ENCODE measurements around the gene PPP1R1C. TPM values are rescaled to one million over a fixed set of nuclear protein-coding genes. Genes with fewer than 3 reads are reported as not detected.

PPP1R1C gene
- total RNA-seq, 1 donor from 2014 or later, result 0.93 TPM

DNA sequence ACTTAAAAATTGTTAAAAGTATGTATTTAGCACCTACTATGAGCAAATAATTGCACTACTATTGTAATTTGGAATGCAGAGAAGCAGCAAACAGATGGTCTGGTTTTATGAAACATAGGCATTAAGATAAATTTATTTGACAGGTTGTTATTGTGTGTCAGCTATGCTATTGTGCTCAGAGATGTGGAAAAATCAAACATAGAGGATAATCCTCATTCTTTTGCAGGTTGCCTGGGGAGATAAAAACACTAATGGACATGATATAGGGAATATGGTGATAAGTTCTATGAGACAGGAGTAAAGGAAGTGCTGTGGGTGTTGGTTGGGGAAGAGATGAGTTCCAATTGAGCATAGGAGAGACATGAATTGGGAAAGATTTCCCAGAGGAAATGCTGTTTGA is 71.3 kb downstream of the PPP1R1C start:
- DNase-seq (ENCODE audit: extremely low read depth, low read depth, low spot score), result no peak

DNA sequence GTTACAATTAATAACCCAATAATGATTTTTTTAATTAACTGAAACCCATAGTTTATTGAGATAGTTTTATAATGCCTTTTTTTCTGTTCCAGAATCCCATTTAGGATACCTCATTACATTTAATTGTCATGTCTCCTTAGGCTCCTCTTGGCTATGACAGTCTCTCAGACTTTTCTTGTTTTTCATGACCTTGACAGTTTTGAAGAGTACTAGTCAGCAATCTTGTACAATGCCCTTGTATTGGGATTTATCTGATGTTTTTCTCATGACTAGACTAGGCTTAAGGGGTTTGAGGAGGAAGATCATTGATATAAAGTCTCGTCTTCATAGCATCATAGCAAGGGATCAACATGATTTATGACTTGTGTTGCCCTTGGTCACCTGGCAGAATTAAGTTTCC is 72.4 kb downstream of the PPP1R1C start:
- no peak for DNase-seq (ENCODE audit: extremely low read depth, low read depth, low spot score)

DNA sequence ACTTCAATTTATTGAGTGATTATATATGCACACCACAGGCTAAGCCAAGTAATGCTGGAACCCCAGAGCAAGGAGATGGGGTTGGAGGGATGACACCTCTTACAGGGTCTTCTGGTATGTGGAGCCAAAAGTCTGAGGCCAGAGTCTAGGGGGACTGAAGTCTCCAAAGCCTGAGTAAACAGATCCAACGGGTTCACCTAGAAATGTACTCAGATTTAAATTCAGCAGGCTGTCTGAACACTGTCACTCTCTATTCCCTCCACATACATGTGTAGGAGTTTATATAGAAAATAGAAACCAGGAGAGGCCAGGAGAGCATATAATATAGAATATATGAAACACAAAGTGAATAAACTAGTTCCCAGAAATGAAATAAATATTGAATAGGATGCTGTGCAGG is 76.1 kb downstream of the PPP1R1C start:
- DNase-seq (ENCODE audit: extremely low read depth, low read depth, low spot score), result no peak

DNA sequence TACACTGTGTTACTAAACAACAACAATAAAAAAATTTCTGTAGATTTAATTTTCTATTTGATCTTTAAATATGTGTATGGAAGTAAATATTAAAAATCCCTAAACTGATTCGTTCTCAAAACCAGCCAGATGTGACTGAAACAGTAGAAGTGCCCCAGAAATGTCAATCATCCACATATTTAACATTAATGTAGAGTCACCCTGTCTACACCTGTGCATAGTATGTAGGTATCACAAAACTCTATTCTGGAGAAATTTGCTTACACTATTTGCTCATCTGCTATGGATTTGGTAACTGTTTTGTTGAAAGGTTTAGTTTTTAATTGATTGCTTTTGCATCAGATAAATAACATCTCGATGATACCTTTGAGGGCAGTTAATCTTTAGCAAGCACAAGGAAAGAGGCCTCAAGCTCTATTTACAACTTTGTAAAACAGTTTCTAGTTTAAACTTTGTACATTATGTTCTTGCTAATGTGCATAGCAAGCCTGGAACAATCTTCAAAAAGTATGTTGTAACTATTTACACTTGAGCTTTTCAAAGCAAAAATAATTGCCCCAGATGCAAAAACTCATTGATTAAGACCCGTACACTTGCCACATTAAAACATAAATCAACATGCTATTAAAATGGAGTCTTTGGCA is 76.8 kb downstream of the PPP1R1C start:
- no peak for DNase-seq (ENCODE audit: extremely low read depth, low read depth, low spot score)

DNA sequence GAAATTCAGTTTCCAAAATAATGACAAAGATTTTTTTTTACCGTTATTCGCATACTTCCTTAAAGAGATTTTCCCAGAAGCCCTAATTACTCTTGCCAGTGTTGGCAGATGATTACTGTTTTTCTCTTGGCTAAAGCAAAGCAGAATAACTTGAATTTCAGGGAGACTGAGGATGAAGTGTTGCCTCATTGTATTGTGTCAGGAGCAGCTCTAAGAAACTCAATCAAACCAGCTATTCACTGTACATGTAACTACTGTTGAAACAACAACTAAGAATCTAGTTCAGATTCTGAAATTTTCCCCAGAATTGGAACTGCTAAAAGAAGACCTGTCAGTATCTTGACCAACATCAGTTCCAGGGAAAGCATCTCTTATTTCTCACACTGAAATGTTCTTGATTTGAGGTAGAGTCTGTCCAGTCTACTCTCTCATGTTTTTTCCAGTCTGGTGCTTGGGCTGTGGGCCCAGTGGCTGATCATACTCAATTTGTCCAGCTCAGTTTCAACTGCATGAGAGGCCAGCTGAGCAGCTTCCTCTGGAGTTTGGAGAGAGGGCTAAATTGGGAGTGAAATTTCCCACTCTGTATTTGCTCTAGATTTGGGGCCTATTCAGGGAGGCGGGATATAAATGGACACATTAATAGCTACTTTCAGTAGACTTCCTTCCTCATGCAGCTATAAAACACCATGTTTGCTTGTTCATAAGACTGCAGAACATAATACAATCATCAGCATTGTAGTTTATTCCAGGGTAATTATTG is 78.5 kb downstream of the PPP1R1C start:
- no peak for DNase-seq (ENCODE audit: extremely low read depth, low read depth, low spot score)

DNA sequence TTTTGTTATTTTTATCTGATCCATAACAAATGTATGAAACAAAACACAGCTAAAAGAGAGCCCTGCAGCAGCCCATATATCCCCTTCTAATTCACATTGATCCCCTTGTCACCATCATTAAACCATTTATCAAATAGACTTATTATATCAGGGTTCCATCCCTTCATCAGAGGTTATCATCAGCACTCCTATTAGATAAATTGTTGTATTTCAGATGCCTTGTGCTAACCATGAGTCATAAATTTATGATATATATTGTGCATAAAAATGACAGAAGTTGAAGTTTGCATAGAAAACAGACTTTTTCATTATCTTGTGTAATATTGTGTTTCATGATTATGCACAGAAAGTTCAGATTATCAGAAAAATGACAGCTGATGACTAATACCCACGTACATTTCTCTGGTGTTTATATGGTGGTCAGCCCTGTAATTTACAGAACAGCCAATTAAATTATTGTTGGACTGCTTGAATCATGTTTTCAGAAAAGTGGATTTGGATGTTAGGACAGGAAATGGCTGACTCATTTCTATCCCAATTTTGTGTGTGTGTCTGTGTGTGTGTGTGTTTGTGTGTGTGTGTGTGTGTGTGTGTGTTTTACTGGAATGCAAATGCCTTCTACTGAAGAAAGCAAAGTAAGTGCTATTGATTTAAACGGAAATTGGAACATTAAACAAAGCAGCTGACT is 80.9 kb downstream of the PPP1R1C start:
- DNase-seq (ENCODE audit: extremely low read depth, low read depth, low spot score), result peak; percentile 66

DNA sequence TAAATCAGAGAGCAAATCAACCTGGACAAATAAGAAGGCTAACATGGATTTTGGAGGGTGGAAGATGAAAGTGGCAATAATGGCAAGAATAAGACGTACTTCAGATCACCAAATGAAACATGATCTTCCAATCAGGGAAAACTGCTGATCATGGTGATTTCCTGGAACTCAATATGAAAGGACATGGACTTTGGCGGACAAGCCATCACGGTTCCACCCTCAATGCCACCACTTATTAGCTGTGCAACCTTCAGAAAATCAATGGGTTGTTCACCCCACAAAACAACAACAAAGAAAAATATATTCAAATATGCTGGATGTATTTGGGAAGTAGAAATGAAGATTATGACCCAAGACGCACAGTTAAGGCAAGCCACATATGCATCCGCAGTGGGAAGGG is 81.7 kb downstream of the PPP1R1C start:
- no peak for DNase-seq (ENCODE audit: extremely low read depth, low read depth, low spot score)

DNA sequence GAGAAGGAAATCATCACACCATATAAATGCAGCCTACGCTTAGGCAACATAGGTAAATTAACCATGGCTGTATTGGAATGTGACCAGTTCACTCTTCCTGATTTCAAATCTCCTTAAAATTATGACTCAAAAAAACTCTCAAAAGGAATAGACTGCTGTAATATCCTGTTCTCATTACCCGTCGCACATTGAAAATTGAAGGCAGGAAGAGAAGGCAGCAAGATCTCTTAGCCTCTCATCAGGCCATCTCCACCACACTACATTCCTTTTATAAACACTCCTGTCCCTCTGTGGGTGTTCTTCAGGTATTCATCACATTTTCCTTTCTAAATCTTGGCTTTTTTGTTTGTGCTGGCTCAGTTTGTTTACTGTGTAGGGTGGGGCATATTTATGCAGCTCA is 83.2 kb downstream of the PPP1R1C start:
- DNase-seq (ENCODE audit: extremely low read depth, low read depth, low spot score), result no peak

DNA sequence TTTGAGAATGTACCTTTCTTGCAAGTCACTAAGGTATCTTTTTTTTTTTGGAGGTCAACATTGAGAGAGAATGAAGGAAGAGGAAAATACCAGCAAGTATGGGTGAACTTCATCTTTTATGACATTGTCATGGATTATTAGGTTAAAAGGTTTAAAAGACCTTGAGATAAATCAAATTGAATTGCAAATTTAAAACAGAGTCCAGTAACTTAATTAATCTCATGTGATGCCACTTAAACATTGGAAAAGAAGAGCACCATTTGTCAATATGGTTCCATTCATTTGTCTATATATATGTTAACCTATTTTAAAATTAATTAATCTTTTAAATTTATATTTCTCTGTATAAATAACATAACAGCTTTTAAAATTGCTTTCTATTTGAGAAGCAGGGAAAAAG is 83.8 kb downstream of the PPP1R1C start:
- DNase-seq (ENCODE audit: extremely low read depth, low read depth, low spot score), result no peak

DNA sequence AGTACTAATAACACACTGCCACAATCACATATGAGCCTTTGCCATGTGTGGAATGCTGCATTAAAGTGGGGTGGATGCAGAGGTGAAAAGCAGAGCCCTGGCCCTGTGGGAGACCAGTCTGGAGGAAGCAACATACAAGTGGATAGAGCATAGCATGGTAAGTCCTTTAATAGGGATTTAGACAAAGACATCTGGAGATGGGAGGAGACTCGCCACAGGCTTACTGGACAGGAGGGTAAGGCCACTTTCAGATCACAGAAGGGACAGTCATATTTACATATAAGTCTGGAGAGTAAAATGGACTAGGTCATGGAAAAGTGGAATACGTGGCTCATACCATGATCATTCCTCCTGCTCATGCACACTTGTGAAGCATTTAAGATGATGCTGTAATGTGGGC is 84.3 kb downstream of the PPP1R1C start:
- no peak for DNase-seq (ENCODE audit: extremely low read depth, low read depth, low spot score)

DNA sequence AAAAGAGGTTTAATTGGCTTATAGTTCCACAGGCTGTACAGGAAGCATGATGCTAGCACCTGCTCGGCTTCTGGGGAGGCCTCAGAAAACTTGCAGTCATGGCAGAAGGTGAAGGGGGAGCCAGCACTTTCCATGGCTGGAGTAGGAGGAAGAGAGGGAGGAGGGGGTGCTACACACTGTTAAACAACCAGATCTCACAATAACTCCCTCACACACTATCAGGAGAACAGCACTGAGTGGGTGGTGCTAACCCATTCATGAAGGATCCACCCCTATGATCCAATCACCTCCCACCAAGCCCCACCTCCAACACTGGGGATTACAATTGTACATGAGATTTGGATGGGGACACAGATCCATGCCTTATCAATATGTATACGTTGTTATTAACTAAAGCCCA is 85.1 kb downstream of the PPP1R1C start:
- DNase-seq (ENCODE audit: extremely low read depth, low read depth, low spot score), result no peak

DNA sequence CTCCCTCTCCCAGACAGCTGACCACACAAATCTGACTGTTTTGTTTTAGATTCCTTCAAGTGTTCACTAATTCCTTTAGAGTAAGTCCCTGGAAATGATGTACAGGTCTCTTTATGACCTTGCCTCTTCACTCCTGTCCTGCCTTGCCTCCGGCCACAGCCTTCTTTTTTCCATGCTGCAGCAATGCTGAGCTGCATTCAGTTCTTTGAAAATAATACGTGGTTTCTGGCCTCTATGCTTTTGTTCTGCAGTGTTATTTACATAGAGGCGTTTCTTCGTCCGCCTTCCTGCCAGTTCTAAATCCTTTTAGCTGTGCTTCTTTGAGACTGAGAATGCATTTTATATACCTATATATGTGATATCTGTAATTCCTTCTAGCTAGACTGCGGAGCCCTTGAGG is 87.2 kb downstream of the PPP1R1C start:
- DNase-seq (ENCODE audit: extremely low read depth, low read depth, low spot score), result no peak

DNA sequence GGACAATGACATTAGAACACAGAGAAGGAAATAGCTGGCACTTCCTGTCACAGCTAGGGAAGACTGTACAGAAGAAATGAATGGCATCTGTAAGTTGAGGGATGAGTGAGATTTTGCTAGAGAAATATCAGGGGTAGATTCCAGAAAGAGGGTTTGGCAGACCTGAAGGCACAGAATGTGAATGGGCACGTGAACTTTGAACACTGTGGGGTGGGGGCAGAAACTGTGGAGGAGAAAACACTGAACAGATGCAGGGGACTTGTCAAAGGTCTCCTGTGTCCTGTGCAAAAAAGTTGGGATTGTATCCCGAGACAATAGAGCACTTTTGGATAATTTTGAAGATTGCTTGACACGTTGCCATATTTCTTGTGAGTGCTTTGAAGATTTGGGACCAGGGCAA is 88.0 kb downstream of the PPP1R1C start:
- no peak for DNase-seq (ENCODE audit: extremely low read depth, low read depth, low spot score)

DNA sequence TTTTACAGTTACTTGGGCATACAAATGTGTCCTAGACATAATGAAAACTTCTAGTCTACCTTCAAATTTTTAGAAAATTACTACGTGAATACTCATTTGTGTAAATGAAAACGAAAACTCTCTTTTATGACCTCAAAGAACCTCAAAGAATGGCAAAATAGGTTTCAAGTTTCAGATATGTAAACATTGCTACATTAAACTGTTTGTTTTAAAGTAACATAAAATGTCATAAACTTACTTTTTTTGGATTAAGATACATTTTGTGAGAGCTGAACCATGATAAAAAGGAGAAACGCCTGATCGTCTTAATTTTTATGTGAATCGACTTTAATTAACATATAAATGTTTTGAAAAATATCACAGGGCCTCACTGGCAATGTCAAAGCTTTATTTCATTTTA is 91.4 kb downstream of the PPP1R1C start:
- no peak for DNase-seq (ENCODE audit: extremely low read depth, low read depth, low spot score)

DNA sequence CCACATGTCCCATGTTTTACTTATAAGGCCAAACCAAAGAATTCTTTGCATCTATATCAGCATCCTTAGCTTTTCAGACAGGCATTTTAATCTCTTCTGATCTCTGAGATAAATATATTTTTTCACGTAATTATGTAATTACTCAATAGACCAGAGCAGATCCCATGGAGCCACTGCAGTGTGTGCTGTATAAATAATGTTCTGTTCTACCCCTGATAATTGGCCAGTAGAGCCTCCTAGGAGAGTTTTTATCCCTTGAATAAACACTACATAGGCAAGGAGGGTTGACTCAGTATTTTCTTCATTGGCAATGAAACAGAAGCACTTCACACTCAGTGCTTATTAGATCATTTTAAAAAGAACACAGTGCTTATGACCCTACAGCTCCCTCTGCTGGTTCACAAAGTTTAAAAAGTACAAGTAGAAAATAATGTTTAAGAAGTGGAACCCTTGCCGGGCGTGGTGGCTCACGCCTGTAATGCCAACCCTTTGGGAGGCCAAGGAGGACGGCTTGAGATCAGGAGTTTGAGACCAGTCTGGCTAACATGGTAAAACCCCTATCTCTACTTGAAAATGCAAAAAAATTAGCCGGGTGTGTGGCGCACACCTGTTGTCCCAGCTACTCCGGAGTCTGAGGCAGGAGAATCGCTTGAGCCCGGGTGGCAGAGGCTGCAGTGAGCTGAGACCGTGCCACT is 91.9 kb downstream of the PPP1R1C start:
- peak; percentile 81 for DNase-seq (ENCODE audit: extremely low read depth, low read depth, low spot score)

DNA sequence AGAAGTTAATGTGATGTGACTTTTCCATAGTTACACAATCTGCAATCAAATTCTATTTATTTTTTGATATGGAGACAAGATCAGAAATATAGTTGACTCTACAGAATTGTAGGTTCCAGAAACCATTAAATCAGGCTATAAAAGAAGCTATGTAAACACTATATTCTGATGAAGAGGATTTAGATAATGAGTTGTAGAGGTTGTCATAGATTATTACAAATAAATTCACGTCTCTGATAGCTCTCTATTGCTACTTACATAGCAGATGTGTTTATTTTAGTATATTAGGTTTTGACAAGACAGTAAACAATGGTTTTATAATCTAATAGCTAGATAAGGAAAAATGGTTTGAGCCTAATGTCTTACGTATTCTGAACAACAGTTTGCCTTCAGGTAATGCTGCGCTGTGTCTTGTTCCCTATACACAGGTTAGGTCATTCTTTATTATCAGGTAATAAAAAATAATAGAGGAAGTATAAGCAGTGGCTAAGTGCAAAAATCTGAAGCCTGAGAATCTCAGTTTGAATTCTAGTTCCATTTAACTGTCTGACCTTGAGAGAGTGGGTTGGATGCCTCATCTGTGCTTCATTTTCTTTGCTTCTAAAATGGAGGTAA is 93.4 kb downstream of the PPP1R1C start:
- no peak for DNase-seq (ENCODE audit: extremely low read depth, low read depth, low spot score)

DNA sequence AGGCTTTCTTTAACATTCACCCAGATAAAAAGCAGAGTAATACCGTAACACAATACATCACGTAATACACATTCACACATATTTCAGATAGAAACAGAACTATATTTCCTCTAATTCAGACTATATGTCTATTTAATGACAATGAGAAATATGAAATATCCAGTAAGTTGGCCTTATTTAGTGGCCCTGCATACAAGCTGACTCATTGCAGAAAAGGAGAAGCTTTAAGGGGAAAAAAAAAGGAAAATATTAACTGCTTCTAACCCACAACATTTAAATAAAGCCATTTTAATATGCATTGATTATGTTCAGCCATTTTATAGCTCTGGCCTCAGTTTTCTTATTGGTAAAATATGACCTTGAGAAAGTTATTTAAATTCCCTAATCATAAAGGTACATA is 94.8 kb downstream of the PPP1R1C start:
- no peak for DNase-seq (ENCODE audit: extremely low read depth, low read depth, low spot score)

DNA sequence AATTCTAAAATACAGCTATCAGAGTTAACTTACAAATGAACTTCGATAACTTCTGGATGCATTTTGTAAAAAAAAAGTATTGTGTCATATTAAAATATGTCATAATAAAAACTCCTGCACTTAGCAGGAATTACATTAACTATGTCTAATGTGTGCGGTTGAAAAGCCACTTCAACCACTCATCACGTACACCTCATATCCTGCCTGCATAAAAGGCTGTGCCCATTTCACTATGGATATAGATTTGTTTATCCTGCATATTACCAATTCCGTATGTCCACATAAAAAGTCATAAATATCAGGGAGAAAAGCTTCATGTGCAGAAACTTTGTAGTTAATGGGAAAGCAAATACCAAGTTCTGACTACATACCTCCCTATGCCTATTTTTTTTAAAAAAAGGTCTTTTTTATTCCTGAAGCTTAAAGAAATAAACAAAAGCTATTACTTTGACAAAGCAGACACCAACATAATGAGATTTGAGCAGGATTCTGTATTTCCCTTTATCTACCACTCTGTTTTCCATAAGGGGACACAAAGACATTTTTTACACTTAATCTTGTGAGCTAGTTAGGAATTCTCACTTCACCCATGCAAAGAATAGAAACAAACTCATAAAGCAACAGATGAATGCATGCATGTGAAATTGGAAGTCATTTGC is 96.1 kb downstream of the PPP1R1C start:
- no peak for DNase-seq (ENCODE audit: extremely low read depth, low read depth, low spot score)

DNA sequence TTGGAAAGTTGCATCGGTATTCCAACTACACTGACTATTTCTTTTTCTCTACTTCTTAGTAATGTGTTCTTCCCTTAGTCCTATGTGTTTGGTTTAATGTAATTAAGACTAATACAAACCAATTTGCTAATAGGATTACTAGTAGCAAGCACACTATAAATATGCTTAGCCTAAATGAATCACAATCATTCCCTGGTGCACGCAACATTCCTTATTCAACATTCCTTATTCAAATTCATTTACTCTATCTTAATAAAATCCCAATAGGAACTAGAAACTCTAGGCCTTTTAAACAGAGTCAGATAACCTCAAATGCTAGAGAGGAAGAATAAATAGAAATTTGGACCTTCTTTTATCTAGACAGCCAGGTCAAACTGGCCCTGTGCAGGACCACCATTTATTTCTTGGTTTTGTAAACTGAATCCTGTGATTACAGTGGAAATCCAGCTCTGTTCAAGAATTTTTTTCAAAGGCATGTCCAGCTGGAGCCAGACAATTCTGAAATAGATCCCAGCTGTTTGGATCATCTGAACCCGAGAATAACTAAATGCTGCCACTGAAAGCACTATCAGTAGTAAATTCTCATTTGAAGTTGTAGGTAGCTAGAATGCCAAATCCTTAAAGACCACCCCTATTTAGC is 103.1 kb downstream of the PPP1R1C start:
- no peak for DNase-seq (ENCODE audit: extremely low read depth, low read depth, low spot score)

DNA sequence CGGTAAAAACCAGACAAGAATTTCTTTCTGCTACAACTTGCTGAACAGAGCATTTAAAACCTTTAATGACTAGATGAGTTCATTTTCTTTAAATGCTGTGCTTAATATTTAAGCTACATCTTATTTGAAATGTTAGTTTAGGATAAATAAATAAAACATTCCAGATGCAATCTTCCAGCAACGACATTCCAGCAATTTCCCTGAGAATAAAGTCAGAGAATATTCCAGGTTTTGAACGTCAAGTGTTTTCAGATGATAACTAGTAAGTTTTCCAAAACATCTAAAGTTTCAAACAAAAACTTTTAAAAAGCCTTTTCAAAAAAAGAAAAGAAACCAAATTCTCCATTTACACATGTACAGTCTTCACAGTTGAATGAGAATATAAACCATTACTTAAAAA is 104.8 kb downstream of the PPP1R1C start:
- no peak for DNase-seq (ENCODE audit: extremely low read depth, low read depth, low spot score)

All from glomerular endothelial cell (primary cell).